ENCODE measurements around the gene COX15. TPM values are rescaled to one million over a fixed set of nuclear protein-coding genes. Genes with fewer than 3 reads are reported as not detected.

Gene COX15
- total RNA-seq, 1 experiment from 2014 or later = 34.2 TPM

GRCh38 chr10:99720387-99720786 lies 11.5 kb downstream of the COX15 start:
- no peak for TF ChIP-seq CTCF (conservative IDR thresholded peaks at IDR 0.05)
- no peak overlapping the region for H3K4me2 ChIP-seq (ENCODE audit: insufficient read depth, insufficient read length, low read length)

More at GRCh38 chr10:99720387-99720786, 11.5 kb downstream of the COX15 start:
- H2BK12ac ChIP-seq (ENCODE audit: insufficient read length, low read depth, low read length) = no peak overlapping the region
- Mint-ChIP-seq H3K27me3 (ENCODE audit: low read depth) (no peaks in the 10 kb centered on the region), H3K36me3 (ENCODE audit: insufficient read depth in 1 of 3, low read depth in 3 of 3) (peaks cover 31 to 83% (median 75%) of the 10 kb centered on the region in 3 experiments; a peak in 6 of 7 replicates), H3K4me3 (no peak overlapping the region), H3K27ac (no peak overlapping the region), H3K9me3 (no peaks in the 10 kb centered on the region), H3K4me1 (no peaks in the 10 kb centered on the region)
- no peak overlapping the region for H2BK5ac ChIP-seq (ENCODE audit: insufficient read length, low read length)
- H3K14ac ChIP-seq (ENCODE audit: insufficient read depth, low read length) = no peak overlapping the region
- no peak overlapping the region for H4K5ac ChIP-seq (ENCODE audit: insufficient read length, low read depth, low read length)
- WGBS (ENCODE audit: extremely low coverage, insufficient read length, low lambda C conversion rate) = no CpG with 5 or more reads among the region's 2 CpGs
- H2AFZ ChIP-seq (ENCODE audit: low read length) = no peak overlapping the region
- no peak overlapping the region for H4K91ac ChIP-seq (ENCODE audit: insufficient read length, low read depth, low read length)
- H3K23ac ChIP-seq (ENCODE audit: insufficient read length, low read depth, low read length) = no peak overlapping the region
- H4K20me1 ChIP-seq (ENCODE audit: control insufficient read depth, insufficient read depth, insufficient read length) = no peaks in the 10 kb centered on the region
- no peak overlapping the region for H3K18ac ChIP-seq (ENCODE audit: insufficient read length, low read depth, low read length)
- H2AK5ac ChIP-seq (ENCODE audit: insufficient read length, low read length) = no peak overlapping the region
- no peak overlapping the region for H4K8ac ChIP-seq (replicated peaks; ENCODE audit: insufficient read length, low read depth, low read length)
- no peak overlapping the region for H2BK120ac ChIP-seq (ENCODE audit: low read depth, low read length, poor library complexity, severe bottlenecking)
- no peak overlapping the region for H3K4ac ChIP-seq (ENCODE audit: low read depth, low read length)
- H2BK20ac ChIP-seq (ENCODE audit: low read depth, low read length, poor library complexity, severe bottlenecking) = no peak overlapping the region
- H2BK15ac ChIP-seq (ENCODE audit: low read depth, low read length) = no peak overlapping the region
- H3K79me1 ChIP-seq (ENCODE audit: insufficient read depth, low read depth, low read length, poor library complexity, severe bottlenecking) = no peaks in the 10 kb centered on the region
- H3K9me3 ChIP-seq (ENCODE audit: control insufficient read depth, low read depth, low read length) = no peaks in the 10 kb centered on the region
- no peaks in the 10 kb centered on the region for H3K79me2 ChIP-seq (ENCODE audit: insufficient read depth, low read length)
- no peak overlapping the region for H3K56ac ChIP-seq (ENCODE audit: insufficient read length, low read depth, low read length)
- H3K27me3 ChIP-seq (ENCODE audit: insufficient read depth, low read length) = no peaks in the 10 kb centered on the region
- H3T11ph ChIP-seq (ENCODE audit: low read length) = no peak overlapping the region
- no peaks in the 10 kb centered on the region for H3K23me2 ChIP-seq (ENCODE audit: insufficient read length, low read depth, low read length, poor library complexity, severe bottlenecking)
- no peak overlapping the region for H3K9ac ChIP-seq (ENCODE audit: extremely low read depth, insufficient read length, low read length)
- H3K27ac ChIP-seq (ENCODE audit: insufficient read length, low read depth, low read length) = no peak overlapping the region
- DNase-seq = no peak
- H3K4me1 ChIP-seq (ENCODE audit: insufficient read depth, low read length) = no peaks in the 10 kb centered on the region
